Caco-2 (cell line): ENCODE measurements around the gene CMBL. TPM values are rescaled to one million over a fixed set of nuclear protein-coding genes. Genes with fewer than 3 reads are reported as not detected.

Experiments
- BruUV-seq: library from RNA; stranded (reverse); fragments of 400-500 nt; replicated peaks from 2 replicates; lab custom pipeline; 2021; lab: Mats Ljungman, UMichigan
- CTCF ChIA-PET: fragments of 300-600 bp; sonication (Branson Sonifier 250); formaldehyde crosslinking; loops from one replicate; lab custom pipeline; 2022; ENCODE audit warnings: antibody characterized with exemption; lab: Charles Lee
- POLR2A ChIA-PET: fragments of 300-600 bp; sonication (Branson Sonifier 250); formaldehyde crosslinking; loops from one replicate; lab custom pipeline; 2022; ENCODE audit warnings: antibody characterized with exemption; lab: Charles Lee
- DNase-seq, 2 experiments: peaks; one replicate each; pipeline versions ENCODE4 v3.0.0 to v3.0.0-alpha.2; 2020 to 2022
- H3K27me3 ChIP-seq: replicated peaks from 2 replicates; pipeline ENCODE4 v1.6.0; 2011; ENCODE audit warnings: low read length; ENCODE audit not compliant: control insufficient read depth, insufficient read depth
- H3K36me3 ChIP-seq: 2 replicates; pipeline ENCODE4 v1.5.1; 2011; ENCODE audit warnings: low read length; ENCODE audit not compliant: control insufficient read depth, insufficient read depth
- H3K4me1 ChIP-seq: fragments of 250-450 bp; sonication (Bioruptor Pico); 2 replicates; pipeline ENCODE4 v1.5.1; 2020; ENCODE audit warnings: mild to moderate bottlenecking
- H3K4me3 ChIP-seq: 2 replicates; pipeline ENCODE4 v1.5.1; 2011; ENCODE audit warnings: low read depth, mild to moderate bottlenecking, control low read depth, low read length
- H3K9me3 ChIP-seq: fragments of 250-450 bp; sonication (Bioruptor Pico); 2 replicates; pipeline ENCODE4 v1.5.1; 2020; ENCODE audit warnings: mild to moderate bottlenecking, moderate library complexity
- H3K27ac Mint-ChIP-seq: one replicate; pipeline ENCODE4 v1.8.0; 2022; ENCODE audit warnings: mixed read lengths; ENCODE audit not compliant: unreplicated experiment
- H3K27me3 Mint-ChIP-seq: one replicate; pipeline ENCODE4 v1.8.0; 2022; ENCODE audit warnings: mixed read lengths; ENCODE audit not compliant: insufficient read depth, unreplicated experiment
- H3K36me3 Mint-ChIP-seq: one replicate; pipeline ENCODE4 v1.8.0; 2022; ENCODE audit warnings: mild to moderate bottlenecking, mixed read lengths; ENCODE audit not compliant: insufficient read depth, unreplicated experiment
- H3K4me1 Mint-ChIP-seq: one replicate; pipeline ENCODE4 v1.8.0; 2022; ENCODE audit warnings: low read depth, mixed read lengths; ENCODE audit not compliant: unreplicated experiment
- H3K4me3 Mint-ChIP-seq: one replicate; pipeline ENCODE4 v1.8.0; 2022; ENCODE audit warnings: mild to moderate bottlenecking, moderate library complexity, mixed read lengths; ENCODE audit not compliant: unreplicated experiment
- H3K9me3 Mint-ChIP-seq: one replicate; pipeline ENCODE4 v1.8.0; 2022; ENCODE audit warnings: mixed read lengths; ENCODE audit not compliant: unreplicated experiment
- intact Hi-C: fragments of 100-400 bp; cut with micrococcal nuclease; formaldehyde crosslinking; loops from one replicate; pipeline ENCODE4 v1.10.0; 2022; ENCODE audit not compliant: unreplicated experiment
- total RNA-seq: library from RNA; stranded (reverse); gene quantifications from 2 replicates; pipeline ENCODE4 v1.2.3, GENCODE V29; 2022
- TF ChIP-seq, protein P1 (sequence below), 2 experiments: fragments of 200-600 bp in 1 of 2; IDR thresholded peaks; 1 replicate in 1 of 2; 2 replicates in 1 of 2; pipeline versions ENCODE4 v1.5.1 to v1.8.0; 2011 to 2022; ENCODE audit warnings: antibody characterized with exemption in 1 of 2, control low read depth in 1 of 2, inconsistent platforms in 1 of 2, low read depth in 1 of 2, low read length in 1 of 2, mild to moderate bottlenecking in 1 of 2, moderate library complexity in 1 of 2; ENCODE audit not compliant: insufficient read depth in 1 of 2, severe bottlenecking in 1 of 2, unreplicated experiment in 1 of 2

The CMBL gene
- total RNA-seq, 1 experiment from 2014 or later: 18.4 TPM

DNA sequence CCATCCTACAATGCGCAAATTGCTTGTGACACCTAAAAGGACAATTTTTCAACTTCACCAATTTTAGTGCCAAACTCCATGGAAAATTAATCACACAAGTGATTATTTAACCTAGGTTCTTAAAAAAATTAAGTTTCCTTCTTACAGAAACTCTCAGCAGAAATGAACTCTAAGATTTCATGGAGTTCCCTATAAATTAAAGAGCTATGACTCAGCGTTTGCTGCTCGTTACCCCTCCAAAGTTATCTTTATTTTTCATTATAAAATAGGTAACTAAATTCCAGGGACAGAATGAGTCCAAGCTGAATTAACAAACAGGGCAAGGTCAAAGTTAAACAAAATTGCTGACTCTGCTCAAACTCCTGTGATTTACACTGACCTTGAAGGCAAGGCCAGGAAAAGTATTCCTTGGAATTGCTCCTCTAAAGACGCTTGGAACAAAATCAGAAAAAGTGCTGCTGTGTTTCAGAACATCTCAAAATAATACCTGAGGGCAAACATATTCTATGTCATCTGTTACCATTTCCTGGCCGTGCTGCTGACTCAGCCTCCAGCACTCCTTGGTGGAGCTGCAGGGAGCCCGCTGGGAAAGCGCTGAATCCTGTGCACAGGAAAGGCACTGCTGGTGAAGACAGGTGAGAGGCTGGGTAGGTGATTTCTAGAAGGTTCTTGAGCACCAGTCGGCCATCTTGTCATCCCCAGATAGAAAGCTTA, 2.5 kb upstream of the CMBL start:
- Histone ChIP-seq H3K27me3 (no peaks in the 10 kb centered on the region), H3K9me3 (no peaks in the 10 kb centered on the region), H3K4me3 (no peak overlapping the region), H3K36me3 (no peaks in the 10 kb centered on the region), H3K4me1 (peaks cover 4% of the 10 kb centered on the region)
- H3K9me3 Mint-ChIP-seq: no peaks in the 10 kb centered on the region
- no peaks in the 10 kb centered on the region for H3K27me3 Mint-ChIP-seq
- ChIA-PET POLR2A (no interaction called here), CTCF (no interaction called here)
- no peak overlapping the region for H3K4me3 Mint-ChIP-seq
- H3K36me3 Mint-ChIP-seq: peaks cover 6% of the 10 kb centered on the region
- peaks cover 10% of the 10 kb centered on the region for H3K4me1 Mint-ChIP-seq
- no peak overlapping the region for H3K27ac Mint-ChIP-seq
- BruUV-seq: no TSS peak
- intact Hi-C loops: no loop called here
- no peak for DNase-seq
- TF ChIP-seq, protein P1, sequence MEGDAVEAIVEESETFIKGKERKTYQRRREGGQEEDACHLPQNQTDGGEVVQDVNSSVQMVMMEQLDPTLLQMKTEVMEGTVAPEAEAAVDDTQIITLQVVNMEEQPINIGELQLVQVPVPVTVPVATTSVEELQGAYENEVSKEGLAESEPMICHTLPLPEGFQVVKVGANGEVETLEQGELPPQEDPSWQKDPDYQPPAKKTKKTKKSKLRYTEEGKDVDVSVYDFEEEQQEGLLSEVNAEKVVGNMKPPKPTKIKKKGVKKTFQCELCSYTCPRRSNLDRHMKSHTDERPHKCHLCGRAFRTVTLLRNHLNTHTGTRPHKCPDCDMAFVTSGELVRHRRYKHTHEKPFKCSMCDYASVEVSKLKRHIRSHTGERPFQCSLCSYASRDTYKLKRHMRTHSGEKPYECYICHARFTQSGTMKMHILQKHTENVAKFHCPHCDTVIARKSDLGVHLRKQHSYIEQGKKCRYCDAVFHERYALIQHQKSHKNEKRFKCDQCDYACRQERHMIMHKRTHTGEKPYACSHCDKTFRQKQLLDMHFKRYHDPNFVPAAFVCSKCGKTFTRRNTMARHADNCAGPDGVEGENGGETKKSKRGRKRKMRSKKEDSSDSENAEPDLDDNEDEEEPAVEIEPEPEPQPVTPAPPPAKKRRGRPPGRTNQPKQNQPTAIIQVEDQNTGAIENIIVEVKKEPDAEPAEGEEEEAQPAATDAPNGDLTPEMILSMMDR (IDR thresholded peaks at IDR 0.05; ENCODE audit: insufficient read depth in 1 of 2, low read depth in 1 of 2, low read length in 1 of 2, severe bottlenecking in 1 of 2, unreplicated experiment in 1 of 2): no peak

DNA sequence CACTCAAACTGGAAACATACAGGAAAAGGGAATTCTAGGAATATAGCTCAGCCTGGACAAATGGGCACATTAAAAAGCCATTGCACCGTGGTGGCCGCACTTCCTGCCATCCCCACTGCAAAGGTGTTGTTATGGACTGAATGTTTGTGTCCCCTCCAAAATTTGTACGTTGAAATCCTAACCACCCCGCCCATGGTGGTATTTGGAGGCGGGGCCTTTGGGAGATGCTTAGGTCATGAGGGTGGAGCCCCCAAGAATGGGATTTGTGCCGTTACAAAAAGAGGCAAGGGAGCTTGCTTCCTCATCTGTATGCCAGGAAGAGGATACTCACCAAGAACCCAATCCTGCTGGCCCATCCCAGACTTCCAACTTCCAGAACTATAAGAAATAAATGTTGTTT, 1.1 kb upstream of the CMBL start:
- POLR2A ChIA-PET: interaction anchor here (1.1 kb wide), 1 partner anchor 45 kb away, joined by 4 read pairs; the partner anchor contains the start of gene MARCHF6
- no peak overlapping the region for H3K27ac Mint-ChIP-seq

DNA sequence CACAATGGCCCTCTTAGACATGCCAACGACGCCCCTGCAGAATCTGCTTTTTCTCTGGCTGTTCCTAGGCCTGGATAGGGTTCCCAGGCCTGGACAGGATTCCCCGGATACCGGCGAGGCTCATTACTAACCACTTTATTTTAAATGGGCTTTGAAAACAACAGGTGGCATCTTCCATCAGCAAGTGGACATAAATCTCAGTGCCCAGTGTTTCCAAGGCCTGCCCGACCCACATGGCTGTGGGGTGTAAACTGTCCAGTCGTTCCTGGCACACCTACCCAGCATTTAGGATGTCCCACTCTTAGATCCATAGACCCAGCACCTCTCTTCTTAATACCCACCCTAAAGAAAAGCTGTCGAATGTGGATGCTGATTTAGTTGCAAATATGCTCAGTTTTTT, 896 bp downstream of the CMBL start:
- Mint-ChIP-seq H3K4me3 (peak overlapping the region; percentile 92), H3K4me1 (peaks cover 13% of the 10 kb centered on the region), H3K9me3 (peaks cover 8% of the 10 kb centered on the region), H3K36me3 (peaks cover 6% of the 10 kb centered on the region), H3K27ac (peak overlapping the region; percentile 87), H3K27me3 (no peaks in the 10 kb centered on the region)
- ChIA-PET CTCF (interaction anchor here (2.2 kb wide), 1 partner anchor 23 kb away, joined by 8 read pairs; no protein-coding TSS in a partner anchor), POLR2A (interaction anchor here (0.7 kb wide), 1 partner anchor 12 kb away, joined by 3 read pairs; no protein-coding TSS in a partner anchor)
- H3K36me3 ChIP-seq: no peaks in the 10 kb centered on the region
- H3K27me3 ChIP-seq: no peaks in the 10 kb centered on the region
- peak overlapping the region; percentile 69 for H3K4me3 ChIP-seq
- TF ChIP-seq, protein P1 (IDR thresholded peaks at IDR 0.05; ENCODE audit: insufficient read depth in 1 of 2, low read depth in 1 of 2, low read length in 1 of 2, severe bottlenecking in 1 of 2, unreplicated experiment in 1 of 2): no peak
- BruUV-seq: no TSS peak
- H3K9me3 ChIP-seq: peaks cover 5% of the 10 kb centered on the region; the same call in 1 of the 2 replicates
- intact Hi-C loops: no loop called here
- no peak for DNase-seq
- peaks cover 4% of the 10 kb centered on the region for H3K4me1 ChIP-seq

More for the DNA sequence above, 1.1 kb upstream of the CMBL start:
- Mint-ChIP-seq H3K4me3 (peak overlapping the region; percentile 42), H3K9me3 (no peaks in the 10 kb centered on the region), H3K27me3 (no peaks in the 10 kb centered on the region), H3K36me3 (peaks cover 6% of the 10 kb centered on the region), H3K4me1 (peaks cover 13% of the 10 kb centered on the region)
- no TSS peak for BruUV-seq
- TF ChIP-seq, protein P1 (IDR thresholded peaks at IDR 0.05; ENCODE audit: insufficient read depth in 1 of 2, low read depth in 1 of 2, low read length in 1 of 2, severe bottlenecking in 1 of 2, unreplicated experiment in 1 of 2): no peak
- Histone ChIP-seq H3K27me3 (no peaks in the 10 kb centered on the region), H3K4me1 (peaks cover 4% of the 10 kb centered on the region), H3K4me3 (no peak overlapping the region), H3K36me3 (no peaks in the 10 kb centered on the region), H3K9me3 (no peaks in the 10 kb centered on the region)
- CTCF ChIA-PET: no interaction called here
- intact Hi-C loops: loop anchor here (1.0 kb wide), 1 partner anchor 44 kb away; the partner anchor contains the start of gene MARCHF6
- DNase-seq: no peak
